ENCODE measurements around the gene ERN2.
"Not testable (repeated sequence)": the region's sequence is repeated elsewhere in the genome, so short reads cannot be mapped to it uniquely, and the experiment has no call there.

The ERN2 gene
- total RNA-seq: 0 reads per million in 3 experiments

DNA sequence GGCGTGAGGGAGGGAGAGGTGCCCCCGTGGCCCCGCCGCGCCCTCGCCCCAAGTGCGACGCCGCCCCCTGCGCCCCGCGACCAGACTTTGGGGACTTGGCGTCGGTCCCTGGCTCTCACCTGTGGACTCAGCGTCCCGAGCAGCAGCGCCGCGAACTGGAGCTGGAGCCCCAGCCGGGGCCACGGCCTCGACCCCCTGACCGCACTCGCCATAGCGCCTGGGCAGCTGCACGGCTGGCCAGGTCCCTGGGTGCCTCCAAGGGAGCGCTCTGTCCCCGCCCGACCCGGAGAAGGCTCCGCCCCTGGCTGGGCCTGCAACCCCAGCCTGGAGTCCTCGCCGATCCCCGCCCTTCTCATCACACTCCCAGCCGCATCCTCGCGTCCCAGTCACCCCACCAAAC lies at the start of gene ERN2:
TSS of gene ERN2 (minus strand) at position 247 of the 400 bp plus-strand sequence. CDS start at position 212, 35 bp downstream.
- no peak for DNase-seq

DNA sequence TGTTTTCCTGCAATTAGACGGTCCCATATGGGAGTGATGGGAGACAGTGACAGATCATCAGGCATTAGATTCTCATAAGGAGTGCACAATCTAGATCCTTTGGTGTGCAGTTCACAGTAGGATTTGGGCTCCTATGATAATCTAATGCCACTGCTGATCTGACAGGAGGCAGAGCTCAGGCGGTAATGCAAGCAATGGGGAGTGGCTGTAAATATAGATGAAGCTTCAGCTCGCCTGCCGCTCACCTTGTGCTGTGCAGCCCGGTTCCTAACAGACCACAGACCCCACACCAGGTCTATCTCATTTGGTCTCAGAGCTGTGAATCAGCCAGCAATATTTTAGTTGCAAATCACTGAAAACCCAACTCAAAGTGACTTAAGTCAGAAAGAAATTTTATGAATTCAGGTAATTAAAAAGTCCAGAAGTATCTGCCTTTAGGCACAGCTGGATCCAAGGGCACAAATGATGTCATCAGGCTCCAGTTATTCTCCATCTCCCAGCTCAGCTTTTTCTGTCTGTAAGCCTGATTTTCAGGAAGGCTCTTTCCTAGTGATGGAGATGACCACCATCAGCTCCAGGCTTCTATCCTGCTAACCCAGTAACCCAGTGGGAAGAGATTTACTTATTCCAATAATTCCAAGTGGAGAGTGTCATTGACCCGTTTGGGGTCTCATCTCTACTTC lies 45.1 kb upstream of the ERN2 start:
- DNase-seq: no peak

DNA sequence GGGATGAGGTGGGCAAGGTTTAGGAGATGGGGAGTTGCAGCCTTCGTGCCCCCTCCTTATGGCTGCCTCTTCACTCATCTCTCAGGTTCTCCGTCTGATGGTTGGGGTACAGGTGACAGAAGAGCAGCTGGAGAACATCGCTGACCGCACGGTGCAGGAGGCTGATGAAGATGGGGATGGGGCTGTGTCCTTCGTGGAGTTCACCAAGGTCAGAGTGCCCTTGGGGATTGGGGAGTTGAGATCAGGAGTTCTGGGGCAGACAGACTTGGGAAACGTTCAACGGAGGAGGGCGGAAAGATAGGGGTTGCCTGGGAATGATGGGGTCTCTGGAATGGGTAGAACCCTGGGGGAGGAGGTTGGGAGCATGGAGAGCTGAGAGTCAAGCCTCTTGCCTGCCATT lies 44.1 kb upstream of the ERN2 start:
- DNase-seq: no peak

DNA sequence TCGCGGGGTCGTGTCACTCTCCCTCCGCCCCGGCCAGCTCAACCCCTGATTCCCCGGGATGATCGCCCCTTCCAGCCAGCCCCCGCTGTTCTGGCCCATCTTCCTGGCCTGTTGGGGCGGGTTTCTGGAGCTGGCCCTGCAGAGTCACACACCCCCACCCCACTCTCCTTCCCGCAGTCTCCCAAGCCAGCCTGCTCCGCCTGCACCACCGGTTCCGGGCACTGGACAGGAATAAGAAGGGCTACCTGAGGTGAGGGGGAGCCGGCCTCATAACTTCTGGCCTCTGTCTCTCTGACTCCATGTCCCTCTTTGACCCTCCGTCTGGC lies 42.4 kb upstream of the ERN2 start:
- DNase-seq: no peak

DNA sequence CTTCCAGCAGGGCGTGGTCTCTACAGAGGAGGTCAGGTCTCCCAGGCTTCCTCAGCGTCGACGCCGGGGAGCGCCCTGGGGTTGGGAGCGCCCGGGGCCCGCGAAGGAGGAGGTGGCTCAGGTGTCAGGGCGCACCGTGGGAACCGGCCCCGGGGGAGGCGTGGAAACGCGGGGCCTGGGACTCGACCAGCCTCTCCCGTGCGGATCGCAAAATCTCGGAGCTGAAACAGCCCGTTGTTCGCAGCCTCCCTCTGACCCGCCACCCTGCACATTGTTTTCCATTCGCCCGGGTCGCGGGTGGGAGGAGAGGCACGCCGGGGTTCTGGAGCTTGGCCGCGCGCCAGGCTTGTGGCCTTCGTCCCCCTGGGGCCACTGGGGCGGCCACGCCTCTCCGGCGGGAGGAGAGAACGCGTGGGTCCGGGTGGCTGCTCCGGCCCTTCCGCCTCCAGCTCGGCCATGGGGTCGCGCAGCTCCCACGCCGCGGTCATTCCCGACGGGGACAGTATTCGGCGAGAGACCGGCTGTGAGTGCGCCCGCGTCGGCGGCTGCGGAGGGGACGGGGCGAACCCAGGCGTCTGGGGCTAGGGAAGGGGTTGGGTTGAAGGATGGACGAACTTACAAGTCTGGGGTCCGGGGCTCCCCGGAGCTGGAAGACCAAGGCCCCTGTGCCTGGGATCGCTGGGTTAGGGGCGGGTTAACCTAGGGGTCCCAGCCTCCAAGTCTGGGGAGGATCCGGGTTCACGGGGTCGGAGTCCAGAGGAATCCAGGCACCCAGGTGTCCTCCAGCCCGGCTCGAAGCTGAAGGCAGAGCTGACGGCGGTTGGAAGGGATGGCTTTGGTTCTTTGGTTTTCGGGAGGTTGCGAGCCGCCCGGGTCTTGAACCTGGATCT lies 41.8 kb upstream of the ERN2 start, which contains the start of gene CHP2:
TSS of gene CHP2 (plus strand) at position 433 of the 890 bp plus-strand sequence. CDS start at position 457, 24 bp downstream.
- DNase-seq: no peak

DNA sequence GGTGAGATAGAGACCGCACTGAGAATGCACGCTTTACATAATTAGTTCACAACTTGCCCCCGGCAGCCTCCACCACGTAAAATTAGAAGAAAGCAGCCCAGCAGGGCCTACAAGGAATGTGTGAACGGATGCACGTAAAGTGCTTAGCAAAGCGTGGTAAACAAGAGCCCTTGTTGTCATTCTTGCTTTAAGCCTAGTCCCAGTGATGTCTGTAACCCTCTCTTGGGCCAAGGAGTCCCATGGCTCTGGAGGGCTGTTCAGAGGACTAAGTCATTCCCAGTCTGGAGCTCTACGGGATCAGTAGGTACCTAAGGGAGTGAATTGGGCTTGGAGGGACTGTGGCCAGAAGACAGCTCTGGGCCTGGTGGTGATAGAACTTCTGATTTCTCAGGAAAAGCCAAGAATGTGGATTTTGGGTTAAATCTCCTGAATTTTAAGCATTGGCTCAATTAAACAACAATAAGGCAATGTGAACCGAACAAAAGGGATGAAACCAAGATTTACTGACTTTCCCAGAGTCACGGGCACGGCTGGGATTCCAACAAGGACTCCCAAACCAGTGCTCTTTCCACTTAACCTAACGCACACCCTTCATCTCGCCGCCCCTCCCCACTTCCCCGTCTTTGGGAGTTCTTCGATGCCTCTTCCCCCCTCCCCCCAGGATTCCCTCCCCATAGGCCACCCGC lies 41.0 kb upstream of the ERN2 start:
- DNase-seq: no peak

DNA sequence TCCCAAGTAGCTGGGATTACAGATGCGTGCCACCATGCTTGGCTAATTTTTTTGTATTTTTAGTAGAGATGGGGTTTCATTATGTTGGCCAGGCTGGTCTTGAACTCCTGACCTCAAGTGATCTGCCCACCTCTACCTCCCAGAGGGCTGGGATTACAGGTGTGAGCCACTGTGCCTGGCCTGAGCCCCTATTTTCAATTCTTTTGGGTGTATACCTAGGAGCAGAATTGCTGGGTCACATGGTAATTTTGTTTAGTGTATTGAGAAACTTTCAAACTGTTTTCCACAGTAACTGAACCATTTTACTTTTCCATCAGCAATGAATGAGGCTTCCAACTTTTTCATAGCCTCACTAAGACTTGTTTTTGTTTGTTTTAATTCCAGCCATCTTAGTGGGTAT lies 38.0 kb upstream of the ERN2 start:
- DNase-seq: not testable (repeated sequence)

DNA sequence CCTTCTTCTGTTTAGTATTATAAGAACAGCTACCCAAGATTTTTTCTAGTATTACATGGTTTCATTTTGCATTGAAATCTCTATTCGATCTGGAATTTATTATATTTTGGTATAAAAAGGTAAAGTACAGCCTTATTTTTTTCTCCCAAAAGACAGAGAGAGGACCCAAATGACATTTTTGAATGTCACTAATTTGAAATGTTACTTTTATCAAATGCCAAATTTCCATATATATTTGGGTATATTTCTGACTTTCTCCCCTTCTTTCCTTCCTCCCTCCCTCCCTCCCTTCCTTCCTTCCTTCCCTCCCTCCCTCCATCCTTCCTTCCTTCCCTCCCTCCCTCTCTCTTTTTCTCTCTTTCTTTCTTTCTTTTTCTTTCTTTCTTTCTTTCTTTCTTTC lies 35.6 kb upstream of the ERN2 start:
- no peak for DNase-seq

DNA sequence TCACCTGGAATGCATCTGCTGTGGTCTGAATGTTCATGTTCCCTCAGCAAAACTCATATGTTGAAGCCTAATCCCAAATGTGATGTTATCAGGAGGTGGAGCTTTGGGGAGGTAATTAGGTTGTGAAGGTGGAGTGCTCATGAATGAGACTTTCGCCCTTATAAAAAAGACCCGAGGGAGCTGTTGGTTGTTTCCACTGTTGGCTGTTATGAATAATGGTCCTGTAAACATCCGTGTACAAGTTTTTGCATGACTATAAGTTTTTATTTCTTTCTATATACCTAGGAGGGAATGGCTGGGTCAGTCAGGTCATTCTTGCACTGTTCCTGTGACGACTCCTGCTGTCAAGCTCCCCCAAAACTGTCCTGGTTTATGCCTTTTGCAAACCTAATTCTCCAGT lies 32.2 kb upstream of the ERN2 start:
- DNase-seq: no peak

DNA sequence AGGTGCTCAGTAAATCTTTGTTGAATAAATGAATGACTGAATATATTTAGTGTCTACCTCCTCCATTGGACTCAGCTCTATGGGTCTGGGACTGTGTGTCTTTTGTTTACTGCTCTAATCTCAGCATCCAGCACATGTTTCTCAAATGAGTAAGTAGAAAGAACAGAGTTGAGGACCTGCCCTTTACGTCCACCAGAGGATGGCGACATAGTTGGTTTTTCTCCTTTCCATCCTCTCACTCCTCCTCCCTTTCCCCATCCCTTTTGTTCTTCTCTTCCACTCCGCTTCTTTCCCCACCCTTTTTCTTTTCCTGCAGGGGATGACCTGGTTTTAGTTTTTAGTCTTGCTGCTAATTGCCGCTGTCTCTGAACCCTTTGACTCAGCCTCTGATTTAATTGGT lies 29.7 kb upstream of the ERN2 start:
- no peak for DNase-seq

DNA sequence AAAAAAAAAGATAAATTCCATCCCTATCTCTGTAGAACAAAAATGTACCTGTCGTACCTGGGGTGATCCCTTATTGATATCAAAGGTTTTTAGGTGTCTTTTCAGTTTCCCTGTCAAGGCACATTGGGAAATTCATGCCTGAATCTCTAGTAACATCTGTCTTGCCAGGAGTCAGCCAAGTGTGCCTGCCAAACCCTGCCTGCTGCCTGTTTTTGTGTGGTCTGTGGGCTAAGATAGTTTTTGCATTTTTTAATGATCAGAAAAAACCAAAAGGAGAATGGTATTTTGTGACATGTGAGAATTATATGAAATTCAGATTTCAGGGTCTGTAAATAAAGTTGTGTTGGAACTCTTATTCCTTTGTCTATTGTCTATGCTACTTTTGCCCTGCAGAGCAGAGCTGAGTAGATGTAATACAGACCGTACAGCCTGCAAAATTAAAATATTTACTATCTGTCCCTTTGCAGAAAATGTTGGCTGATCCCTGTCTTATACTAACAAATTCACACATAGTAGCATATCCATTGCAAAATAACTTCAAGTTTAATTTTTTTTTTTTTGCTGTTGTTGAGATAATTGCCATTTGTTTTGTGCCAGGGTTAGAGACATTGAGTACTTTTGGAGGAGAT lies 28.8 kb upstream of the ERN2 start:
- DNase-seq: no peak

DNA sequence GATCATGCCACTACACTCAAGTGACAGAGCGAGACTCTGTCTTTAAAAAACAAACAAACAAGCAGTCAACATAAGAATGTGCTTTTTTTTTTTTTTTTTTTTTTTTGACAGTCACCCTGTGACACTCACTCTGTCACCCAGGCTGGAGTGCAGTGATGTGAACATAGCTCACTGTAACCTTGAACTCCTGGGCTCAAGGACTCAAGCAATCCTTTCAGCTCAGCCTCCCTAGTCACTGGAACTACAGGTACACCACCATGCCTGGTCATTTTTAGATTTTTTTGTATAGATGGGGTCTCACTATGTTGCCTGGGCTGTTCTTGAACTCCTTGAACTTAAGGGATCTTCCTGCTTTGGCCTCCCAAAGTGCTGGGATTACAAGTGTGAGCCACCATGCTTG lies 26.5 kb upstream of the ERN2 start:
- DNase-seq: no peak

DNA sequence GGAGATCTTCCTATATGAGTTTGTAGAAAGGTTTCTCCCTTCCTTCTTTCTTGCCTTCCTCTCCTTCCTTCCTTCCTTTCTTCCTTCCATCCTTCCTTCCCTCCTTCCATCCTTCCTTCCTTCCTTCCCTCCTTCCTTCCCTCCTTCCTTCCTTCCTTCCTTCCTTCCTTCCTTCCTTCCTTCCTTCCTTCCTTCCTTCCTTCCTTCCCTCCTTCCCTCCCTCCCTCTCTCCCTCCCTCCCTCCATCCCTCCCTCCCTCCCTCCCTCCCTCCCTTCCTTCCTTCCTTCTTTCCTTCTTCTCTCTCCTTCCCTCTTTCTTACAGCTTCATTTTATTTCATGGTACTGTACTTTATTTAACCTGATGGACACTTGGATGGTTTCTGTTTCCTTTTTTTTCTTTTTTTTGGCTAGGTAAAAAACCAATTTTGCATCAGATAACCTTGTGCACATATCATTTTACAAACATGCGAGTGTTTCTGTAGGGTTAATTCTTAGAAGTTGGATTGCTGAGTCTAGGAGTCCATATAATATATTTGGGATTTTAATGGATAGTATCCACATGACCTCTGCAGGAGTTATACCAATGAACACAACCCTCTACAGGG lies 24.5 kb upstream of the ERN2 start:
- not testable (repeated sequence) for DNase-seq

DNA sequence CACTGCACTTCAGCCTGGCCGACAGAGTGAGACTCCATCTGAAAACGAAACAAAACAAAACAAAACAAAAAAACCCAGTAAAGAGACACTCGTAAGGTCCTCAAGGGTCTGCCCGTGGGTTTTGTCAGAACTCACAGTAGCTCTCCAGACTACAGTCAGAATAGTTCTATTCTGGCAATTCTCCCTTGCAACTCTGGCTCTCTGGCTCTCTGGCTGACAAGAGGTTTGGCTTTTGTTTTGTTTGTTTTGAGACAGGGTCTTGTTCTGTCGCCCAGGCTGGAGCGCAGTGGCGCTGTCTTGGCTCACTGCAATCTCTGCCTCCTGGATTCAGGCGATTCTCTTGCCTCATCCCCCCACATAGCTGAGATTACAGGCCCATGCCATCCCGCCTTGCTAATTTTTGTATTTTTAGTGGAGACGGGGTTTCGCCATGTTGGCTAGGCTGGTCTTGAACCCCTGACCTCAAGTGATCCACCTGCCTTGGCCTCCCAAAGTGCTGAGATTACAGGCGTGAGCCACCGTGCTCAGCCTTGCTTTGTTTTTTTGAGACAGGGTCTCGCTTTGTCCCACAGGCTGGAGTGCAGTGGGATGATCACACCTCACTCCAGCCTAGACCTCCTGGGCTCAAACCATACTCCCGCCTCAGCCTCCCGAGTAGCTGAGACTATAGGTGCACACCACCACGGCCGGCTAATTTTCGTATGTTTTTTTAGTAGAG lies 21.3 kb upstream of the ERN2 start:
- DNase-seq: no peak

DNA sequence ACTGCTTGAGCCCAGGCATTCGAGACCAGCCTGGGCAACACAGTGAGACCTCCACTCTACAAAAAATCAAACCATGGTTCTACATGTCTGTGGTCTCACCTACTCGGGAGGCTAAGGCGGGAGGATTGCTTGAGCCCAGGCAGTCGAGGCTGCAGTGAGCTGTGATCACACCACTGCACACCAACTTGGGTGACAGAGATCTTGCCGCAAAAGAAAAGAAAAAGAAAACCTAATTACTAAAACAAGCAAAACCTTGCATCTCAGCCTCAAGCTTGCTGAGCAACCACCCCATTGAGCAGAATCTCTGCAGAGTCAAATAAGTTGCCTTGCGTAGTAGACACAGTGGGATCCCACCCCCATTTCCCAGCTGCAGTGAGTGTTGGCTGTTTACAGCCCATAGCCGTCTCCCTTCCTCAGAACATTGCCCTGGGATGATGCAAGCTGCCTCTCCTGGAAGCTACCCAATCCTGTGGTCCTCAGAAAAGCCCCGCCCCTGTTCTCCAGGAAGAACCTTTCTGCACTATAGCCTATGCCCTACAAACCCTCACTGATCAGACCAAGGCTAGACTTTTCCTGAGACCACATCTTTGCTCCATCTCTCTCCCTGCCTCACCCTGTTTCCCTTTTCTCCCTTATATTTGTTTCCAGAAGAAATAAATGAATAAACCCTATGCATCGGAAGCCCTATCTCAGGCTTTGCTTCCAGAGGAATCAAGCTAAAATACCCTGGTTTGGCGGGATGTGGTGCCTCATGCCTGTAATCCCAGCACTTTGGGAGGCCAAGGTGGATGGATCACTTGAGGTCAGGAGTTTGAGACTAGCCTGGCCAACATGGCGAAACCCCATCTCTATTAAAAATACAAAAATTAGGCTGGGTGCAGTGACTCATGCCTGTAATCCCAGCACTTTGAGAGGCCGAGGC lies 16.7 kb upstream of the ERN2 start:
- DNase-seq: no peak

DNA sequence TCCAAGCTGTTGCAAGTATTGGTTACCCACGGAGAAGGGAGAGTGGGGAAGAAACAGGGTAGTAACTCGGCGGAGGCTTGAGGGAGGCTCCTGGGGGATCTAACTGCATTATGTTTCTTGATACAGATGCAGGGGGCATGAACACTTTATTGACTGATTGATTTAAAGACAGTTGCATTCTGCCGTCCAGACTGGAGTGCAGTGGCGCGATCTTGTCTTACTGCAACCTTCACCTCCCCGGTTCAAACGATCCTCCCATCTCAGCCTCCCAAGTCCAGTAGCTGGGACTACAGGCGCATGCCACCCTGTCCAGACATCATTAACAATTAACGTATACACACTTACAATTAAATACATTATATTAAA lies 15.1 kb upstream of the ERN2 start:
- no peak for DNase-seq

DNA sequence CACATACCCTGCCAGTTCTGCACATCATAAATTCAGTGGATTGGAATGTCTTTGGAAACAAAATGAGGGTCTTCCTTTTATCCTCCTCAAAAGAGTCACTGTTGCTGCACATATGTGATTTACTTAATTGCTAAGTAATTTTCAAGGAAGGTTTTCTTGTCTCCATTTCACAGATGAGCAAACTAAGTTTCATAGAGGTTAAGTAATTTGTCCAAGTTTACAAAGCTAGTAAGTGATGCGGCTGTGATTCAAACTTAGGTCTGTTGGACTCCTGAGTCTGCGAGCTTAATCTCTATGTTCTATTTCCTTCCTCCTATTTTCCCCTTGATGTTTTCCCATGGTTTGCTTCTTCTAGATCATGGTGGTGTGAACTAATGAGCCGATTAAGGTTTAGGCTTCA lies 13.7 kb upstream of the ERN2 start:
- no peak for DNase-seq

DNA sequence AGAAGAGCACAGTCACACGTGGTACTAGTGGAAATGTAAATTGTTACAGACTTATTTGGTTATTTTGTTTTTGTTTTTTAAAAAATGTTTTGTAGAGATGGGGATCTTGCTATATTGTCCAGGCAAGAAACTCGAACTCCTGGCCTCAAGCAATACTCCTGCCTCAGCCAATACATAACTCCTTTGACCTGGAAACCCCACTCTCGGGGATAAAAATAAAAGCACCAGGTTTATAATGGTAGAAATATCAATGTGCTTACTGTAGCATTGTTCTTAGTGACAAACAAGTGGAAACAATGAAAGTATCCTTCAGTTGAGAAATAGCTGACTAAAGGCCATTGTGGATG lies 11.7 kb upstream of the ERN2 start:
- DNase-seq: no peak

DNA sequence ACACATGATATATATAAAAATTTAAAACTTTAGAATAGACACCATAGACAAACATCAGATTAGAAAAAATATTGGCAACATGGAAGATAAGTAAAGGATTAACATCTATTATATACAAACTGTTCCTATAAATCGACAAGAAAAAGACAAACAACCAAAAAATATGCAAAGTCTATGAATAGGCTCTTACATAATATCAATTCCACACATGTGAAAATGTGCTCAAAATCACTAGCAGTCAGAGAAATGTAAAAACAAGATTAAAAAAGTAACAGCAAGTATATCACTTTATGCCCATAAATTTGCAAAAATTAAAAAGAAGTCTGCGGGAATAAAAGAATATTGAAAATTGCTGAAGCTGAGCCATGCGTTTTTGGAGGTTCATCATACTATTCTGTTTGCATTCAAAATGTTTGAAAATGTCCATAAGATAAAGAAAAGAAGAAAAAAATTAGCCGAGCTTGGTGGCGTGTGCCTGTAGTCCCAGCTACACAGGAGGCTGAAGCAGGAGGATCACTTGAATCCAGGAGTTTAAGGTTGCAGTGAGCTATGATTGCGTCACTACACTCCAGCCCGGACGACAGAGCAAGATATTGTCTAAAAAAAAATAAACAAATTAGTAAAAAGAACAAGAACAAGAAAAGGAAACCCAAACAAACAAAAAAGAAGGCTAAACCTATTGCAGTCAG lies 11.2 kb upstream of the ERN2 start:
- no peak for DNase-seq

DNA sequence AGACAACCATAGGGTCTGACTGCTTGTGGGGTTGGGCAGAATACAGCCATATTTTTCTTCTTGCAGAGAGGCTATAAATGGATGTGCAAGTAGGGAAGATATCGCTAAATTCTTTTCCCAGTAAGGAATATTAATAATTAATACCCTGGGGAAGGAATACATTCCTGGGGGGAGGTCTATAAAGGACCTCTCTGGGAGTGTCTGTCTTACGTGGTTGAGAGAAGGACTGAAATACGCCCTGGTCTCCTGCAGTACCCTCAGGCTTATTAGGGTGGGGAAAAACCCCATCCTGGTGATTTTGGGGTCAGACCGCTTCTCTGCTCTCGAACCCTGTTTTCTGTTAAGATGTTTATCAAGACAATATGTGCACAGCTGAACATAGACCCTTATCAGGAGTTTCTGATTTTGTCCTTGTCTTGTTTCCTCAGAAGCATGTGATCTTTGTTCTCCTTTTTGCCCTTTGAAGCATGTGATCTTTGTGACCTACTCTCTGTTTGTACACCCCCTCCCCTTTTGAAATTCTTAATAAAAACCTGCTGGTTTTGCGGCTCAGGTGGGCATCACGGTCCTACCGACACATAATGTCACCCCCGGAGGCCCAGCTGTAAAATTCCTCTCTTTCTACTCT lies 9.7 kb upstream of the ERN2 start:
- DNase-seq: not testable (repeated sequence)

All from central memory CD4-positive, alpha-beta T cell (primary cell).